Neural crest cell (in vitro differentiated cells): Measurements from ENCODE around the gene SLC25A22. TPM values are rescaled to one million over a fixed set of nuclear protein-coding genes. Genes with fewer than 3 reads are reported as not detected.

Source experiments
- DNase-seq: peaks from one replicate; pipeline ENCODE4 v3.0.0; 2021; ENCODE audit warnings: low read depth, mixed read lengths, low spot score
- H3K27ac Mint-ChIP-seq: one replicate; pipeline ENCODE4 v1.8.0; 2021; ENCODE audit warnings: mild to moderate bottlenecking, mixed read lengths; ENCODE audit not compliant: unreplicated experiment
- H3K27me3 Mint-ChIP-seq: 2 replicates; pipeline ENCODE4 v1.8.0; 2021; ENCODE audit warnings: low read depth, mild to moderate bottlenecking, mixed read lengths
- H3K36me3 Mint-ChIP-seq: 2 replicates; pipeline ENCODE4 v1.8.0; 2021; ENCODE audit warnings: low read depth, mild to moderate bottlenecking, mixed read lengths
- H3K4me1 Mint-ChIP-seq: 2 replicates; pipeline ENCODE4 v1.8.0; 2021; ENCODE audit warnings: mixed read lengths
- H3K4me3 Mint-ChIP-seq: one replicate; pipeline ENCODE4 v1.8.0; 2021; ENCODE audit warnings: mild to moderate bottlenecking, mixed read lengths
- H3K9me3 Mint-ChIP-seq: 2 replicates; pipeline ENCODE4 v1.8.0; 2021; ENCODE audit warnings: mixed read lengths
- total RNA-seq: library from RNA; stranded (reverse); gene quantifications from 2 replicates; pipeline ENCODE4 v1.2.1, GENCODE V29; 2021
- TF ChIP-seq, protein P1 (sequence below): fragments of 200-600 bp; sonication (generic); conservative IDR thresholded peaks from 2 replicates; pipeline ENCODE4 v1.5.0; 2021; ENCODE audit warnings: antibody characterized with exemption, mild to moderate bottlenecking

Gene SLC25A22
- total RNA-seq, 1 donor from 2014 or later, result 54.6 TPM

DNA sequence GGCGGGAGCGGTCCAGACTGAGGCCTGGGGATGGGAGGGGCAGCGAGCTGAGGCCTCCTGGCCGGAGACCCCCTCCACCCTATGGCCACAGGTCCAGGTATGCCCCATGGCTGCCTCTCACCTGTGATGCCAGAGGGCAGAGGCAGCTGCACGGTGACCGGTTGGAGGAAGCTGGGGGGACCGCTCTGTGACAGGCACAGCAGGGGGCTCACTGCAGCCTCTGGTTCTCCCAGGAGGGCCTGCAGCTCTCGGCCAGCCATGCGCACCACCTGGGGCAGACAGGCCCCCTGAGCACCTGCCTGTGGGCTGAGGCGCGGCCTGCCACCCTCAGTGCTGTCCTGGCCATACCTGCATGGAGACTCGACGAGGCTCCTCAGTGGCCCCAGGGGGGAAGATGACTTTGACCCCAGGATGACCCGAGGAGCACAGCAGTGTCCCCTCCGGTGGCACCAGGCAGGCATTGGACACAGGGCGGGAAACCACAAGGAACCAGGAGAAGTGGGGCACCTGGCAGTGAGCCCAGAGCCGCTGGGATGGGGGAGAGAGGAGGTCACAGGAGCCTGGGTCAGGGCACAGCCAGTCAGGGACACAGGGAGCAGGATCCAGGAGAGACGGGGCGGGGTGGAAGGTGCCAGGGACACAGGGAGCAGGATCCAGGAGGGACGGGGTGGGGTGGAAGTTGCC lies 3.2 kb upstream of the SLC25A22 start:
- Mint-ChIP-seq H3K27ac (no peak overlapping the region), H3K27me3 (no peaks in the 10 kb centered on the region), H3K9me3 (no peaks in the 10 kb centered on the region), H3K4me3 (peak overlapping the region; percentile 57), H3K4me1 (peaks cover 10% of the 10 kb centered on the region), H3K36me3 (no peaks in the 10 kb centered on the region)
- DNase-seq, result no peak
- TF ChIP-seq, protein P1, sequence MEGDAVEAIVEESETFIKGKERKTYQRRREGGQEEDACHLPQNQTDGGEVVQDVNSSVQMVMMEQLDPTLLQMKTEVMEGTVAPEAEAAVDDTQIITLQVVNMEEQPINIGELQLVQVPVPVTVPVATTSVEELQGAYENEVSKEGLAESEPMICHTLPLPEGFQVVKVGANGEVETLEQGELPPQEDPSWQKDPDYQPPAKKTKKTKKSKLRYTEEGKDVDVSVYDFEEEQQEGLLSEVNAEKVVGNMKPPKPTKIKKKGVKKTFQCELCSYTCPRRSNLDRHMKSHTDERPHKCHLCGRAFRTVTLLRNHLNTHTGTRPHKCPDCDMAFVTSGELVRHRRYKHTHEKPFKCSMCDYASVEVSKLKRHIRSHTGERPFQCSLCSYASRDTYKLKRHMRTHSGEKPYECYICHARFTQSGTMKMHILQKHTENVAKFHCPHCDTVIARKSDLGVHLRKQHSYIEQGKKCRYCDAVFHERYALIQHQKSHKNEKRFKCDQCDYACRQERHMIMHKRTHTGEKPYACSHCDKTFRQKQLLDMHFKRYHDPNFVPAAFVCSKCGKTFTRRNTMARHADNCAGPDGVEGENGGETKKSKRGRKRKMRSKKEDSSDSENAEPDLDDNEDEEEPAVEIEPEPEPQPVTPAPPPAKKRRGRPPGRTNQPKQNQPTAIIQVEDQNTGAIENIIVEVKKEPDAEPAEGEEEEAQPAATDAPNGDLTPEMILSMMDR, result no peak

DNA sequence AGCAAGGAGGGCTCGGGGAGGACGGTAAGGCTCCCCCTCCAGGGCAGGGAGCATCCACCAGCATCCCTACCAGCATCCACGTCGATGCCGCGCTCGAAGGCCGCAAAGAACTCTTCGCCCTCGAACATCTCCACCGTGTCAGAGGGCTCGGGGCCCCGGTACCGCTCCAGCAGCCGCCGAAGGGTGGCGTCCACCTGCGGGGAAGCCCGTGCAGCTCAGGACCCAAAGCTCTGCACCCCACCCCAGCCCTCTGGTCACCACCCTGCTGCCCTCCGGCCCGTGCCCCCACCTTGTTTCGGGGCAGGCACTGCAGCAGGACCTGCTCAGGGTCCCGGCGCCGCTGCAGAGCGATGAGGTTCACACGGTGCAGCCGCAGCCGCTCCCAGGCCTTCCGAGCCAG lies 2.4 kb upstream of the SLC25A22 start:
- H3K4me1 Mint-ChIP-seq, result peaks cover 15% of the 10 kb centered on the region
- H3K27me3 Mint-ChIP-seq, result no peaks in the 10 kb centered on the region
- no peak overlapping the region for H3K27ac Mint-ChIP-seq
- TF ChIP-seq, protein P1, result no peak
- no peak for DNase-seq
- no peaks in the 10 kb centered on the region for H3K9me3 Mint-ChIP-seq
- H3K36me3 Mint-ChIP-seq, result no peaks in the 10 kb centered on the region
- peak overlapping the region; percentile 41 for H3K4me3 Mint-ChIP-seq

DNA sequence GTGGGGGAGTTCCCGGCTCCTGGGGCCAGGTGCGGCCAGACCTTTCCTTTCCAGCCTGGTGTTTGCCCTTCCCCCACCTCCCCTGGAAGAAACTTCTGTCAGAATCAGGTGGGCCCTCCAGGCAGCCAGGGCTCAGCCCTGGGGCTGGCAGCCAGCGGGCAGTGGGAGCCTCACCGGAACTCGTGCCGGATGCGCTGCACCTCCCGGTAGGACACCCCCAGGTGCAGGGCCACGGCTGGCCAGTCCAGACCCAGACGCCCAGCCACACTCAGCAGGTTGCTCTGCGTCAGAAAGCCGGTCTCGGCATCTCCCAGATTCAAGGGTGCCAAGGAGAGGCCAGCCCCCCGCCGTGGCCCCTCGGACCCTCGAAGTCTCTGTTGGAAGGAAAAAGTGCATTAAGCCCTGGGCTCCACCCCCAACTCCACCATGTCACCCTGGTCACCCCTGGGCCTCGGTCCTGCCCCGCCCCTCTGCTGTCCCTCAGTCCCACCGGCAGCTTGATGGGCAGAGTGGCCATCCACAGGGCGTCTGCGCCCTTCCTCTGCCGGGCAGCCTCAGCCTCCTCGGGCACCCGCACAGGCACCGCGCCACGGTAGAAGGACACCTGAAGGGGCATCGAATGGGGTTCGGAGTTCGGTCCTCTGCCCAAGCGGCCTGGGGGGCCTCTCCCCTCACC lies 1.7 kb upstream of the SLC25A22 start:
- no peak for DNase-seq
- peaks cover 15% of the 10 kb centered on the region for H3K4me1 Mint-ChIP-seq
- TF ChIP-seq, protein P1, result no peak
- no peaks in the 10 kb centered on the region for H3K27me3 Mint-ChIP-seq
- no peaks in the 10 kb centered on the region for H3K9me3 Mint-ChIP-seq
- H3K36me3 Mint-ChIP-seq, result no peaks in the 10 kb centered on the region
- peak overlapping the region; percentile 41 for H3K4me3 Mint-ChIP-seq
- H3K27ac Mint-ChIP-seq, result no peak overlapping the region

DNA sequence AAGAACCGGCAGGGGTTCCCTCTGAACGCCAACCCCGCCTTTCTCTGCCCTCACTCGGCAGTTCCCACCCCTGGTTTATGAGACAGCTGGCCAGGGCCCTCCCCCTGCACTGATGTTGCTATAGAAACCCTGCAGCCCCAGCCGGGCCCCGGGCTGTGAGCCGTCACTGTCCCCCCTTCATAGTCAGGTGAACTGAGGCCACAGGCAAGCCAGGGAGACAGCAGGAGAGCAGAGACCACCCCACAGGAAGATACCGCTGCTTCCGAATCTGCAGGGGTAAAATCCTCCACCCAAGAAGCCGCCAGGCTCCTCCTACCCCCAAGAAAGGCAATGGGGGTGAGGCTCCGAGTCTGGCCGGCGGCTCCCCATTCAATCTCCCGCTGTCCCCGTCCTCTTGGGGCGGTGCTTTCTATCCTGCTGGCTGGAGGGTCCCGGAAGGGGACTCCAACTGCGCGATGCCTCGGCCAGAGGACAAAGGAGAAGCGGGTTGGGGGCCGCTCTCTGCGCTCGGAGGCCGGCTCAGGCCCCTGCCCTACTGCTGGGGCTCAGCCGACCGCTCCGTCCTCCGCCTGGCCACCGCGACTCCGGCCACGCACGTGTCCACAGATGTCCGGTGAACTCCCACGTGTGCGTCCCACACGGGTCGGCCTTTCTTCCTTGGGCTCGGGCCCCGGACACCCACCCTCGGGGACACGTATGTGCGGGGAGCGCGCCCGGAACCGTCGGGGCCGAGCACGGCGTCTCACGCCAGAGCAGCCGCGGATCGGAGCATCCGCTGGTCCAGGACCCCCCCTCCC lies 587 bp downstream of the SLC25A22 start:
- H3K36me3 Mint-ChIP-seq, result no peaks in the 10 kb centered on the region
- H3K4me3 Mint-ChIP-seq, result peak overlapping the region; percentile 98
- no peaks in the 10 kb centered on the region for H3K9me3 Mint-ChIP-seq
- no peaks in the 10 kb centered on the region for H3K27me3 Mint-ChIP-seq
- peak overlapping the region; percentile 92 for H3K27ac Mint-ChIP-seq
- peaks cover 15% of the 10 kb centered on the region for H3K4me1 Mint-ChIP-seq
- DNase-seq, result peak; percentile 61
- TF ChIP-seq, protein P1, result no peak

DNA sequence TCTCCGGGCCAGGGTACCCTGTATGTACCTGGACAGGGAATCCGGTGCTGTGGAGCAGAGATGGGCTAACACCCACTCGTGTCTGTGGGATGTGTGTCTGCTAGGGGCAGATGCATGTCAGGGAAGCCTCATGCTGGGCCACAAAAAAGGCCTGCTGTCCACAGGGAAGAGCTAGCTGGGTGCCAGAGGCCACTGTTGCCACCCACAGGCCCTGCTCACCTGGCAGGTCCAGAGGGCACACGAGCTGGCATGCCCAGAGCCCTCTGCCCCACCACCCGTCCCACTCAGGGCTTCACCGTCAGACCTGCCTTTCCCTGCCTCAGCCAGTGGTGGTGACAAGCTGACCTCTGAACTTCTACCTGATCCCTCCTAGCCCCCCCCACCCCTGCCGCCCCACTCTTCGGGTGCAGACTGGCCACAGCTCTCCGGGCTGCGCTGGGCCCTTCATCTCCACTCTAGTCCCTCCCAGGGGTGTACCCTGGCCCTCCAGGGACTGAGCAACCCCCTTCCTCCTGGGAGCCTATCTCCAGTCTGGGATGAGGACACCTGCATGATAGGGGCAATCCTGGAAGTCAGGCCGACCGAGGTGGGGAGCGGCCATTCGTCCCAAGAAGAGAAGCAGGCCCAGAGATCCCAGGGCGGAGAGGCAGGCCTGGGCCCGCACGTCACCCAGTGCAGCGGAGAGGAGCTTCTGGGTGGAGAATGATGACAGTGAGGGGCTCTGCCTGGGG lies 1.4 kb downstream of the SLC25A22 start:
- no peak for DNase-seq
- no peaks in the 10 kb centered on the region for H3K36me3 Mint-ChIP-seq
- H3K9me3 Mint-ChIP-seq, result no peaks in the 10 kb centered on the region
- no peaks in the 10 kb centered on the region for H3K27me3 Mint-ChIP-seq
- peak overlapping the region; percentile 98 for H3K4me3 Mint-ChIP-seq
- TF ChIP-seq, protein P1, result no peak
- H3K27ac Mint-ChIP-seq, result no peak overlapping the region
- peaks cover 15% of the 10 kb centered on the region for H3K4me1 Mint-ChIP-seq
